ENCODE data around the gene NIPAL4. TPM values are rescaled to one million over a fixed set of nuclear protein-coding genes. Genes with fewer than 3 reads are reported as not detected.

Gene NIPAL4
- total and polyA plus RNA-seq, 8 donors, result 0.19 to 8.3 (median 3.3) TPM; not detected in 1

DNA sequence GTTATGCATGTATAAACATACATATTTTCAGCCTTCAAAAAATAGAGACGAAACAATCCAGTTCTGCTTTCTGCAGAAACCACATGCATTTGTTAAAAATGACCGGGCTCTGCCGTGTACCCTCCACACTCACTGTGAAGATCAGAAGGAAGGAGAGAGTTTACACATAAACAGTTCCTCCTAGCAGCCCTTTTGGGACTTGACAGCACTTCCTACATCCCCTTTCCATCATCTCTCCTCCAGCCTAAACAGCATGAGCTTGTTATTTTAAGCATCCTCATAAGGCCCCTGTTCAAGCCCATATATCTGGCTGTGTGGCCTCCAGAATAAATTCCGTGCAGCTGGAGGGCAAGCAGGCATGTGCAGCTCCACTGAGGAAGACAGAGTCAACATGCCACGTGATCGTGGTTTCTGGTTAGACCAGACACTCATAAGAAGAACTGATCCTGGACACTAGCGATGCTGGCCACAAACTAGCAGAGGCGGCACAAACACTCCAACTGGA is 42.2 kb downstream of the NIPAL4 start:
- 55 to 69% (median 65%) methylated on average over 8 of the region's 8 CpGs for WGBS, 5 donors
- Histone ChIP-seq H3K4me3 (no peak overlapping the region), H3K36me3 (peaks cover 3 to 67% (median 38%) of the 10 kb centered on the region in 4 donors), H3K27me3 (no peaks in the 10 kb centered on the region), H3K27ac (peak overlapping the region in 1 of 5 donors; percentile 56), H3K9me3 (no peaks in the 10 kb centered on the region), H3K4me1 (peaks cover 1 to 20% (median 8%) of the 10 kb centered on the region in 4 donors)
- TF ChIP-seq EP300 (IDR thresholded peaks at IDR 0.05) (no peak), POLR2A (IDR thresholded peaks at IDR 0.05) (no peak), POLR2AphosphoS5 (IDR thresholded peaks at IDR 0.05) (no peak), CTCF (IDR thresholded peaks at IDR 0.05) (no peak)
- DNase-seq, result peak in 1 of 2 donors; percentile 29
- intact Hi-C loops (cut with DNase I; ENCODE audit: low total_unique reads), result no loop called here

GRCh38 chr5:157504053-157504452 is 44.0 kb downstream of the NIPAL4 start:
- no peak for DNase-seq
- TF ChIP-seq CTCF (IDR thresholded peaks at IDR 0.05), result no peak
- no peak for TF ChIP-seq EP300 (IDR thresholded peaks at IDR 0.05)
- no peak for TF ChIP-seq POLR2AphosphoS5 (IDR thresholded peaks at IDR 0.05)
- TF ChIP-seq POLR2A (IDR thresholded peaks at IDR 0.05), result no peak
- H3K27ac ChIP-seq, result no peak overlapping the region
- no peaks in the 10 kb centered on the region for H3K9me3 ChIP-seq
- H3K4me3 ChIP-seq, result no peak overlapping the region
- WGBS, 5 donors, result 81 to 92% (median 85%) methylated on average over 8 of the region's 8 CpGs
- H3K27me3 ChIP-seq, result no peaks in the 10 kb centered on the region
- intact Hi-C loops (cut with DNase I; ENCODE audit: low total_unique reads), result no loop called here
- peaks cover 3 to 84% (median 40%) of the 10 kb centered on the region in 4 donors for H3K36me3 ChIP-seq
- H3K4me1 ChIP-seq, result peaks cover 5 to 36% (median 16%) of the 10 kb centered on the region in 4 donors

DNA sequence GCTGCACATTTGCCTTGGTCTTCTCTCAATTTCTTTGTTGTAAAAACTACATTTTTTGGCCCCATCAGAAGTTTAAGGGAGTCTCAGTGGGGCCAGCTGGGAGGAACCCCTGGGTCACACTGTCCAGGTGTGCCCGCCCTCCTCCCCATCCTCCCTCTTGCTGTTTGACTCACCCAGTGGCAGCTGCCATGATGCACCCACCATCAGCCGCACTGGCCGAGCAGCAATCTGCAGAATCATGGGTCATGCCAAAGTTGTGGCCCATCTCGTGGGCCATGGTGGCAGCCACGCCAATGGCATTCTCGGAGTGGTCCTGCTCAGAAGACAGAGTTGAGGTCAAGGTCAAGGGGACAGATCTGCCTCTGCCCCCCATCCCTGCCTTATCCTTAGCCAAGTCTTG is 45.5 kb downstream of the NIPAL4 start:
- TF ChIP-seq POLR2A (IDR thresholded peaks at IDR 0.05) (no peak), CTCF (IDR thresholded peaks at IDR 0.05) (no peak), POLR2AphosphoS5 (IDR thresholded peaks at IDR 0.05) (no peak), EP300 (IDR thresholded peaks at IDR 0.05) (no peak)
- H3K4me3 ChIP-seq, result no peak overlapping the region
- H3K4me1 ChIP-seq, result peaks cover 5 to 37% (median 16%) of the 10 kb centered on the region in 4 donors
- H3K27me3 ChIP-seq, result no peaks in the 10 kb centered on the region
- no peaks in the 10 kb centered on the region for H3K9me3 ChIP-seq
- 94 to 99% (median 98%) methylated on average over 3 to 6 of the region's 6 CpGs for WGBS, 5 donors
- peaks cover 0 to 80% (median 38%) of the 10 kb centered on the region in 4 donors for H3K36me3 ChIP-seq
- DNase-seq, result no peak
- intact Hi-C loops (cut with DNase I; ENCODE audit: low total_unique reads), result no loop called here
- H3K27ac ChIP-seq, result peak overlapping the region in 2 of 5 donors; percentile 17 to 52

- no peaks in the 10 kb centered on the region for H3K27me3 ChIP-seq
Observed at GRCh38 chr5:157506066-157506590, 46.1 kb downstream of the NIPAL4 start.

More at GRCh38 chr5:157506066-157506590, 46.1 kb downstream of the NIPAL4 start:
- no peak for DNase-seq
- intact Hi-C loops (cut with DNase I; ENCODE audit: low total_unique reads), result no loop called here
- Histone ChIP-seq H3K9me3 (no peaks in the 10 kb centered on the region), H3K27ac (peak overlapping the region in 2 of 5 donors; percentile 17 to 52), H3K4me3 (no peak overlapping the region), H3K36me3 (peaks cover 0 to 74% (median 32%) of the 10 kb centered on the region in 4 donors), H3K4me1 (peaks cover 5 to 43% (median 20%) of the 10 kb centered on the region in 4 donors)
- no peak for TF ChIP-seq POLR2A (IDR thresholded peaks at IDR 0.05)
- no peak for TF ChIP-seq EP300 (IDR thresholded peaks at IDR 0.05)
- no peak for TF ChIP-seq POLR2AphosphoS5 (IDR thresholded peaks at IDR 0.05)
- TF ChIP-seq CTCF (IDR thresholded peaks at IDR 0.05), result no peak
- WGBS, 5 donors, result 62 to 66% (median 63%) methylated on average over 3 of the region's 3 CpGs

Data from stomach (tissue), 9 donors.